A549 (cell line): ENCODE data around the gene CCDC138. TPM values are rescaled to one million over a fixed set of nuclear protein-coding genes. Genes with fewer than 3 reads are reported as not detected.

Source experiments
- ATAC-seq, 2 experiments: fragments of 200-7000 bp in 1 of 2; fragments of >200 bp in 1 of 2; cut with Nextera tagmentation in 1 of 2; cut with Tn5 transposase in 1 of 2; 3 replicates each; pipeline versions ENCODE4 v1.8.0 to v1.9.1; 2018 to 2020; ENCODE audit warnings: mild to moderate bottlenecking in 1 of 2, moderate library complexity in 1 of 2
- CTCF ChIA-PET: fragments of 300-600 bp; sonication (Branson Sonifier 250); formaldehyde crosslinking; extraction: SDS; loops from one replicate; lab custom pipeline; 2021; ENCODE audit warnings: antibody characterized with exemption, inconsistent platforms; lab: Yijun Ruan, JAX
- POLR2A ChIA-PET: fragments of 350-600 bp; formaldehyde crosslinking; extraction: SDS; loops from one replicate; lab custom pipeline; 2021; ENCODE audit warnings: antibody characterized with exemption, inconsistent platforms; lab: Yijun Ruan, JAX
- DNase-seq, 2 experiments: peaks; one replicate each; pipeline versions ENCODE4 v3.0.0 to v3.0.0-alpha.2; 2011 to 2016; ENCODE audit warnings: low read depth in 1 of 2, low spot score in 1 of 2
- FAIRE-seq: peaks from 2 replicates; lab custom pipeline; 2011; peaks lifted over from hg19 to GRCh38; lab: Jason Lieb, UNC
- H3K27ac ChIP-seq, 2 experiments: fragments of >200 bp; sonication (Bioruptor Twin); formaldehyde crosslinking; 3 replicates each; pipeline ENCODE4 v1.5.1; 2016 to 2017
- H3K4me1 ChIP-seq: fragments of >200 bp; sonication (Bioruptor Twin); formaldehyde crosslinking; 3 replicates; pipeline ENCODE4 v1.6.1; 2016
- H3K4me2 ChIP-seq: fragments of >200 bp; sonication (Bioruptor Twin); formaldehyde crosslinking; 3 replicates; pipeline ENCODE4 v1.6.1; 2016
- H3K4me3 ChIP-seq: fragments of >200 bp; sonication (Bioruptor Twin); formaldehyde crosslinking; 3 replicates; pipeline ENCODE4 v1.5.1; 2016
- H3K9me3 ChIP-seq: fragments of >200 bp; sonication (Bioruptor Twin); formaldehyde crosslinking; 3 replicates; pipeline ENCODE4 v1.6.1; 2016
- BCL3 ChIP-seq: fragments of >200 bp; sonication (Bioruptor Twin); formaldehyde crosslinking; IDR thresholded peaks from 3 replicates; pipeline ENCODE4 v1.6.1; 2016
- CHD4 ChIP-seq: fragments of 200-600 bp; sonication (generic); IDR thresholded peaks from 2 replicates; pipeline ENCODE4 v1.6.1; 2016; ENCODE audit warnings: antibody characterized with exemption, mild to moderate bottlenecking, borderline replicate concordance
- EHF ChIP-seq: fragments of 250-450 bp; sonication (Bioruptor Pico); IDR thresholded peaks from 2 replicates; pipeline ENCODE4 v1.5.0; 2020; ENCODE audit warnings: mild to moderate bottlenecking
- ELK1 ChIP-seq: fragments of 150-350 bp; IDR thresholded peaks from 2 replicates; pipeline ENCODE4 v1.6.1; 2014; ENCODE audit warnings: low read depth, mild to moderate bottlenecking, low read length
- FOSL2 ChIP-seq, 2 experiments: fragments of 450-650 bp in 1 of 2; fragments of >200 bp in 1 of 2; sonication (Bioruptor Twin) in 1 of 2; formaldehyde crosslinking; IDR thresholded peaks; 2 replicates each; pipeline versions ENCODE4 v1.5.0 to v1.6.1; 2016 to 2020; ENCODE audit warnings: mild to moderate bottlenecking in 1 of 2, moderate library complexity in 1 of 2
- HMGXB4 ChIP-seq: fragments of 250-450 bp; sonication (Bioruptor Pico); IDR thresholded peaks from 2 replicates; pipeline ENCODE4 v1.5.0; 2021; ENCODE audit warnings: mild to moderate bottlenecking, moderate library complexity, borderline replicate concordance
- HOXB5 ChIP-seq: fragments of 250-450 bp; sonication (Bioruptor Pico); IDR thresholded peaks from 2 replicates; pipeline ENCODE4 v1.5.0; 2020; ENCODE audit warnings: mild to moderate bottlenecking, moderate library complexity
- JUN ChIP-seq, 2 experiments: fragments of >200 bp; sonication (Bioruptor Twin); formaldehyde crosslinking; IDR thresholded peaks; 2 replicates in 1 of 2; 3 replicates in 1 of 2; pipeline ENCODE4 v1.6.1; 2016 to 2017
- MAX ChIP-seq: IDR thresholded peaks from 2 replicates; pipeline ENCODE4 v1.6.1; 2012
- MAZ ChIP-seq: fragments of 150-350 bp; IDR thresholded peaks from 2 replicates; pipeline ENCODE4 v1.6.1; 2014; ENCODE audit warnings: antibody characterized with exemption, low read depth, low read length, borderline replicate concordance
- PBX3 ChIP-seq: IDR thresholded peaks from 2 replicates; pipeline ENCODE4 v1.6.1; 2012
- POLR2A ChIP-seq: IDR thresholded peaks from 2 replicates; pipeline ENCODE4 v1.6.1; 2012; ENCODE audit warnings: mild to moderate bottlenecking, low read length
- RCOR1 ChIP-seq: fragments of 150-350 bp; IDR thresholded peaks from 2 replicates; pipeline ENCODE4 v1.6.1; 2014; ENCODE audit warnings: antibody characterized with exemption, low read length, low read depth
- REST ChIP-seq: fragments of 200-600 bp; sonication (generic); IDR thresholded peaks from 2 replicates; pipeline ENCODE4 v1.6.1; 2016; ENCODE audit warnings: antibody characterized with exemption, mild to moderate bottlenecking, moderate library complexity
- RFX5 ChIP-seq: fragments of 450-650 bp; IDR thresholded peaks from 2 replicates; pipeline ENCODE4 v1.7.1; 2014; ENCODE audit warnings: antibody characterized with exemption, mild to moderate bottlenecking, moderate library complexity
- SREBF2 ChIP-seq: fragments of 450-650 bp; IDR thresholded peaks from 2 replicates; pipeline ENCODE4 v1.6.1; 2014; ENCODE audit warnings: mild to moderate bottlenecking, moderate library complexity
- WGBS: methylation state at CpG from one replicate; pipeline ENCODE4 v1.1.6; 2017; ENCODE audit errors: missing lambda C conversion rate; 5-methylcytosine and 5-hydroxymethylcytosine counted together
- polyA plus RNA-seq, 4 experiments: library from polyadenylated mRNA; depleted of rRNA in 3 of 4; stranded (reverse); fragments of >200 nt; fragmentation: RNase III in 1 of 4; extraction: RNeasy Plus Mini Kit Qiagen cat#74134 plus additional on column Dnase treatment in 1 of 4; gene quantifications; 2 replicates in 3 of 4; 3 replicates in 1 of 4; pipeline ENCODE4 v1.2.3, GENCODE V29; 2011 to 2017

Gene CCDC138
- polyA plus RNA-seq, 2 of the 4 experiments (the other 2 are of a cell fraction), result 9.7 to 13.0 TPM

GRCh38 chr2:108924580-108925251 is 138.1 kb downstream of the CCDC138 start:
- no peaks in the 10 kb centered on the region for H3K9me3 ChIP-seq
- FAIRE-seq (no peak), ATAC-seq (no peak), DNase-seq (no peak)
- H3K4me1 ChIP-seq, result no peaks in the 10 kb centered on the region
- no peak overlapping the region for H3K4me2 ChIP-seq
- no peak overlapping the region for H3K27ac ChIP-seq
- TF ChIP-seq JUN (IDR thresholded peaks at IDR 0.05), result no peak
- TF ChIP-seq RFX5, result no peak
- TF ChIP-seq MAX, result no peak
- no peak for TF ChIP-seq MAZ
- ChIA-PET CTCF (interaction anchor here (2.0 to 5.0 kb wide), 2 partner anchors 64 to 77 kb away, joined by 7 to 46 read pairs; partner anchors contain the start of gene EDAR), POLR2A (no interaction called here)
- no peak overlapping the region for H3K4me3 ChIP-seq
- WGBS, result 58% methylated on average over 13 of the region's 14 CpGs

- FAIRE-seq, result no peak
- DNase-seq, result no peak
- 73% methylated on average over 6 of the region's 6 CpGs for WGBS
- ChIA-PET POLR2A (no interaction called here), CTCF (interaction anchor here (2.0 to 5.0 kb wide), 2 partner anchors 63 to 77 kb away, joined by 7 to 46 read pairs; partner anchors contain the start of gene EDAR)
- H3K4me1 ChIP-seq, result no peaks in the 10 kb centered on the region
- no peak overlapping the region for H3K4me2 ChIP-seq
- no peak overlapping the region for H3K27ac ChIP-seq
- no peaks in the 10 kb centered on the region for H3K9me3 ChIP-seq
- TF ChIP-seq HMGXB4 (CRISPR knock-in tag) (no peak), ELK1 (no peak), REST (no peak), EHF (no peak), POLR2A (no peak), HOXB5 (CRISPR knock-in tag) (no peak), RCOR1 (no peak), CHD4 (no peak), FOSL2 (IDR thresholded peaks at IDR 0.05) (no peak), FOSL2 (CRISPR knock-in tag; IDR thresholded peaks at IDR 0.05) (no peak), PBX3 (no peak), RFX5 (no peak), SREBF2 (no peak), BCL3 (no peak)
- TF ChIP-seq, all 56 proteins: peak for 0
- H3K4me3 ChIP-seq, result no peak overlapping the region
- ATAC-seq, result no peak
Measured at GRCh38 chr2:108925286-108925685, 138.7 kb downstream of the CCDC138 start.
